Panc1 (cell line): Measurements from ENCODE around the gene CACNA1B.
"Not testable (repeated sequence)": the region's sequence is repeated elsewhere in the genome, so short reads cannot be mapped to it uniquely, and the experiment has no call there.

Experiments used
- CTCF ChIP-seq: fragments of 450-650 bp; IDR thresholded peaks from 2 replicates; pipeline ENCODE4 v1.5.1; 2017; ENCODE audit warnings: mild to moderate bottlenecking
- POLR2AphosphoS5 ChIP-seq: IDR thresholded peaks from 2 replicates; pipeline ENCODE4 v1.6.1; 2012; ENCODE audit warnings: mild to moderate bottlenecking, low read depth, low read length, moderate library complexity
- SIN3A ChIP-seq: IDR thresholded peaks from 2 replicates; pipeline ENCODE4 v1.6.1; 2012; ENCODE audit warnings: low read depth, mild to moderate bottlenecking, low read length, moderate library complexity, borderline replicate concordance; ENCODE audit not compliant: insufficient read depth

- TF ChIP-seq CTCF, SIN3A, POLR2AphosphoS5: not testable (repeated sequence)
Measured at GRCh38 chr9:137877506-137878122, at the start of gene CACNA1B.
